HL-60 (cell line): Measurements from ENCODE around the gene EFCAB13.

Source experiments
- POLR2AphosphoS5 ChIP-seq: IDR thresholded peaks from 2 replicates; pipeline ENCODE4 v1.6.1; 2012; ENCODE audit warnings: low read depth
- REST ChIP-seq: IDR thresholded peaks from 2 replicates; pipeline ENCODE4 v1.6.1; 2012; ENCODE audit warnings: low read depth; ENCODE audit not compliant: insufficient replicate concordance
- SPI1 ChIP-seq: IDR thresholded peaks from 2 replicates; pipeline ENCODE4 v1.6.1; 2012; ENCODE audit warnings: low read depth, mild to moderate bottlenecking, borderline replicate concordance
- TF ChIP-seq, protein P1 (sequence below): IDR thresholded peaks from one replicate; pipeline ENCODE4 v1.5.1; 2011; ENCODE audit warnings: low read length, control low read depth, inconsistent platforms; ENCODE audit not compliant: insufficient read depth

GRCh38 chr17:47287639-47288038, 36.1 kb upstream of the EFCAB13 start:
- TF ChIP-seq, protein P1, sequence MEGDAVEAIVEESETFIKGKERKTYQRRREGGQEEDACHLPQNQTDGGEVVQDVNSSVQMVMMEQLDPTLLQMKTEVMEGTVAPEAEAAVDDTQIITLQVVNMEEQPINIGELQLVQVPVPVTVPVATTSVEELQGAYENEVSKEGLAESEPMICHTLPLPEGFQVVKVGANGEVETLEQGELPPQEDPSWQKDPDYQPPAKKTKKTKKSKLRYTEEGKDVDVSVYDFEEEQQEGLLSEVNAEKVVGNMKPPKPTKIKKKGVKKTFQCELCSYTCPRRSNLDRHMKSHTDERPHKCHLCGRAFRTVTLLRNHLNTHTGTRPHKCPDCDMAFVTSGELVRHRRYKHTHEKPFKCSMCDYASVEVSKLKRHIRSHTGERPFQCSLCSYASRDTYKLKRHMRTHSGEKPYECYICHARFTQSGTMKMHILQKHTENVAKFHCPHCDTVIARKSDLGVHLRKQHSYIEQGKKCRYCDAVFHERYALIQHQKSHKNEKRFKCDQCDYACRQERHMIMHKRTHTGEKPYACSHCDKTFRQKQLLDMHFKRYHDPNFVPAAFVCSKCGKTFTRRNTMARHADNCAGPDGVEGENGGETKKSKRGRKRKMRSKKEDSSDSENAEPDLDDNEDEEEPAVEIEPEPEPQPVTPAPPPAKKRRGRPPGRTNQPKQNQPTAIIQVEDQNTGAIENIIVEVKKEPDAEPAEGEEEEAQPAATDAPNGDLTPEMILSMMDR: no peak
- no peak for TF ChIP-seq POLR2AphosphoS5
- no peak for TF ChIP-seq SPI1
- TF ChIP-seq REST: no peak
